Osteocyte (in vitro differentiated cells): ENCODE results near the gene MAP2K1. TPM values are rescaled to one million over a fixed set of nuclear protein-coding genes. Genes with fewer than 3 reads are reported as not detected.

Source experiments
- DNase-seq: peaks from one replicate; pipeline ENCODE4 v3.0.0; 2021; ENCODE audit warnings: mixed read lengths; ENCODE audit not compliant: unreplicated experiment; ENCODE audit errors: extremely low spot score
- H3K27ac Mint-ChIP-seq: one replicate; pipeline ENCODE4 v1.8.0; 2021; ENCODE audit warnings: mild to moderate bottlenecking, mixed read lengths; ENCODE audit not compliant: unreplicated experiment
- H3K27me3 Mint-ChIP-seq: one replicate; pipeline ENCODE4 v1.8.0; 2021; ENCODE audit warnings: mixed read lengths; ENCODE audit not compliant: unreplicated experiment
- H3K36me3 Mint-ChIP-seq: one replicate; pipeline ENCODE4 v1.8.0; 2021; ENCODE audit warnings: mixed read lengths; ENCODE audit not compliant: unreplicated experiment
- H3K4me1 Mint-ChIP-seq: one replicate; pipeline ENCODE4 v1.8.0; 2021; ENCODE audit warnings: mixed read lengths; ENCODE audit not compliant: unreplicated experiment
- H3K4me3 Mint-ChIP-seq: one replicate; pipeline ENCODE4 v1.8.0; 2021; ENCODE audit warnings: mild to moderate bottlenecking, moderate library complexity, mixed read lengths; ENCODE audit not compliant: unreplicated experiment
- H3K9me3 Mint-ChIP-seq: one replicate; pipeline ENCODE4 v1.8.0; 2021; ENCODE audit warnings: mixed read lengths; ENCODE audit not compliant: unreplicated experiment
- CTCF ChIP-seq: fragments of 200-600 bp; sonication (generic); IDR thresholded peaks from 2 replicates; pipeline ENCODE4 v1.5.0; 2021; ENCODE audit warnings: antibody characterized with exemption, mild to moderate bottlenecking, moderate library complexity
- total RNA-seq: library from RNA; stranded (reverse); gene quantifications from 2 replicates; pipeline ENCODE4 v1.2.1, GENCODE V29; 2021

MAP2K1 gene
- total RNA-seq, 1 donor from 2014 or later: 50.7 TPM

- no peak for TF ChIP-seq CTCF
- Mint-ChIP-seq H3K4me3 (no peak overlapping the region), H3K9me3 (peaks cover 11% of the 10 kb centered on the region), H3K27me3 (no peaks in the 10 kb centered on the region), H3K4me1 (peaks cover 15% of the 10 kb centered on the region), H3K36me3 (no peaks in the 10 kb centered on the region), H3K27ac (no peak overlapping the region)
- no peak for DNase-seq
Observed at GRCh38 chr15:66411190-66411589, 24.5 kb downstream of the MAP2K1 start.

- no peak overlapping the region for H3K4me3 Mint-ChIP-seq
- TF ChIP-seq CTCF: no peak
- H3K27me3 Mint-ChIP-seq: no peaks in the 10 kb centered on the region
- peaks cover 13% of the 10 kb centered on the region for H3K4me1 Mint-ChIP-seq
- DNase-seq: no peak
- no peak overlapping the region for H3K27ac Mint-ChIP-seq
- H3K9me3 Mint-ChIP-seq: peaks cover 11% of the 10 kb centered on the region
- H3K36me3 Mint-ChIP-seq: no peaks in the 10 kb centered on the region
Observed at GRCh38 chr15:66412220-66412619, 25.5 kb downstream of the MAP2K1 start.

- Mint-ChIP-seq H3K4me1 (peaks cover 24% of the 10 kb centered on the region), H3K36me3 (no peaks in the 10 kb centered on the region), H3K27me3 (no peaks in the 10 kb centered on the region), H3K27ac (no peak overlapping the region), H3K4me3 (no peak overlapping the region), H3K9me3 (peaks cover 11% of the 10 kb centered on the region)
- TF ChIP-seq CTCF: no peak
- no peak for DNase-seq
Observed at GRCh38 chr15:66413579-66413978, 26.9 kb downstream of the MAP2K1 start.

- Mint-ChIP-seq H3K4me3 (no peak overlapping the region), H3K36me3 (no peaks in the 10 kb centered on the region), H3K27me3 (no peaks in the 10 kb centered on the region), H3K27ac (no peak overlapping the region), H3K4me1 (peaks cover 25% of the 10 kb centered on the region), H3K9me3 (peaks cover 11% of the 10 kb centered on the region)
- TF ChIP-seq CTCF: no peak
- DNase-seq: no peak
Observed at GRCh38 chr15:66415360-66415759, 28.6 kb downstream of the MAP2K1 start.

- peak overlapping the region; percentile 46 for H3K4me3 Mint-ChIP-seq
- H3K27me3 Mint-ChIP-seq: no peaks in the 10 kb centered on the region
- peaks cover 17% of the 10 kb centered on the region for H3K4me1 Mint-ChIP-seq
- peaks cover 11% of the 10 kb centered on the region for H3K9me3 Mint-ChIP-seq
- DNase-seq: no peak
- TF ChIP-seq CTCF: no peak
- H3K36me3 Mint-ChIP-seq: no peaks in the 10 kb centered on the region
- peak overlapping the region; percentile 70 for H3K27ac Mint-ChIP-seq
Observed at GRCh38 chr15:66417736-66418135, 31.0 kb downstream of the MAP2K1 start.
